GM12878 (cell line): ENCODE results near the gene SHANK1. TPM values are rescaled to one million over a fixed set of nuclear protein-coding genes. Genes with fewer than 3 reads are reported as not detected.

Experiments used
- ATAC-seq: fragments of 200-7000 bp; cut with Tn5 transposase; 3 replicates; pipeline ENCODE4 v1.9.1; 2020; ENCODE audit warnings: mild to moderate bottlenecking, moderate library complexity
- BruUV-seq: library from RNA; stranded (reverse); fragments of 400-500 nt; replicated peaks from 2 replicates; lab custom pipeline; 2021; lab: Mats Ljungman, UMichigan
- CTCF ChIA-PET: fragments of 300-600 bp; sonication (Branson Sonifier 250); formaldehyde crosslinking; extraction: SDS; loops from one replicate; lab custom pipeline; 2021; ENCODE audit warnings: inconsistent platforms; lab: Yijun Ruan, JAX
- POLR2A ChIA-PET: fragments of 350-600 bp; formaldehyde crosslinking; extraction: SDS; loops from one replicate; lab custom pipeline; 2021; ENCODE audit warnings: inconsistent platforms; lab: Charles Lee
- RAD21 ChIA-PET: fragments of 300-600 bp; sonication (Branson Sonifier 250); formaldehyde crosslinking; loops from one replicate; lab custom pipeline; 2023; ENCODE audit warnings: antibody characterized with exemption; ENCODE audit not compliant: unreplicated experiment; lab: Charles Lee
- SMC1A ChIA-PET: fragments of 300-600 bp; sonication (Branson Sonifier 250); formaldehyde crosslinking; loops from one replicate; lab custom pipeline; 2023; ENCODE audit not compliant: unreplicated experiment, uncharacterized antibody; lab: Charles Lee
- DNase-seq: peaks from one replicate; pipeline ENCODE4 v3.0.0-alpha.2; 2011; ENCODE audit warnings: low read depth, low spot score
- FAIRE-seq: peaks from 3 replicates; lab custom pipeline; 2011; peaks lifted over from hg19 to GRCh38; lab: Jason Lieb, UNC
- H2AFZ ChIP-seq: 2 replicates; pipeline ENCODE4 v1.6.0; 2011; ENCODE audit warnings: low read depth, low read length, control low read depth; ENCODE audit not compliant: control insufficient read depth
- H3K27ac ChIP-seq: 2 replicates; pipeline ENCODE4 v1.5.1; 2011; ENCODE audit warnings: control low read depth; ENCODE audit not compliant: control insufficient read depth, insufficient read depth
- H3K27me3 ChIP-seq, 2 experiments: replicated peaks in 1 of 2; 2 replicates each; pipeline versions ENCODE4 v1.6.0 to v1.6.1; 2011; ENCODE audit warnings: low read length in 1 of 2; ENCODE audit not compliant: control insufficient read depth in 2 of 2, insufficient read depth in 2 of 2
- H3K36me3 ChIP-seq, 2 experiments: 2 replicates each; pipeline ENCODE4 v1.5.1; 2011; ENCODE audit warnings: low read length in 1 of 2; ENCODE audit not compliant: control insufficient read depth in 2 of 2, insufficient read depth in 2 of 2
- H3K4me1 ChIP-seq: 2 replicates; pipeline ENCODE4 v1.6.1; 2011; ENCODE audit warnings: mild to moderate bottlenecking, low read length, moderate library complexity, mixed read lengths; ENCODE audit not compliant: control insufficient read depth, insufficient read depth
- H3K4me2 ChIP-seq: 2 replicates; pipeline ENCODE4 v1.6.0; 2011; ENCODE audit warnings: control low read depth; ENCODE audit not compliant: control insufficient read depth, insufficient read depth
- H3K4me3 ChIP-seq: fragments of 200-600 bp; sonication (generic); 2 replicates; pipeline ENCODE4 v1.5.1; 2016
- H3K79me2 ChIP-seq: 2 replicates; pipeline ENCODE4 v1.6.0; 2011; ENCODE audit warnings: low read length; ENCODE audit not compliant: control insufficient read depth, insufficient read depth
- H3K9ac ChIP-seq: 2 replicates; pipeline ENCODE4 v1.8.0; 2011; ENCODE audit warnings: low read length, control low read depth, mixed read lengths; ENCODE audit not compliant: control insufficient read depth, insufficient read depth
- H3K9me3 ChIP-seq: replicated peaks from 3 replicates; pipeline ENCODE4 v1.5.1; 2011; ENCODE audit warnings: mild to moderate bottlenecking, low read length; ENCODE audit not compliant: control insufficient read depth, insufficient read depth
- H4K20me1 ChIP-seq: 2 replicates; pipeline ENCODE4 v1.6.0; 2011; ENCODE audit not compliant: control insufficient read depth, insufficient read depth
- CHD1 ChIP-seq: IDR thresholded peaks from 2 replicates; pipeline ENCODE4 v1.6.1; 2012; ENCODE audit warnings: low read depth, low read length, improper control_type of control experiment
- CREB1 ChIP-seq: IDR thresholded peaks from 2 replicates; pipeline ENCODE4 v1.6.1; 2012; ENCODE audit warnings: low read depth, mild to moderate bottlenecking, inconsistent platforms
- EGR1 ChIP-seq, 2 experiments: IDR thresholded peaks; 1 replicate in 1 of 2; 2 replicates in 1 of 2; pipeline ENCODE4 v1.6.1; 2011 to 2012; ENCODE audit warnings: low read depth in 2 of 2, low read length in 2 of 2, borderline replicate concordance in 1 of 2, mild to moderate bottlenecking in 1 of 2, moderate library complexity in 1 of 2
- EZH2 ChIP-seq: IDR thresholded peaks from 2 replicates; pipeline ENCODE4 v1.6.1; 2012; ENCODE audit warnings: low read depth, mild to moderate bottlenecking, control low read depth, inconsistent platforms, low read length, borderline replicate concordance; ENCODE audit not compliant: control insufficient read depth
- LARP7 ChIP-seq: fragments of 450-650 bp; IDR thresholded peaks from 2 replicates; pipeline ENCODE4 v1.6.1; 2017; ENCODE audit warnings: mild to moderate bottlenecking
- RB1 ChIP-seq: fragments of 450-650 bp; formaldehyde crosslinking; IDR thresholded peaks from 2 replicates; pipeline ENCODE4 v1.6.1; 2017; ENCODE audit warnings: mild to moderate bottlenecking, borderline replicate concordance
- SUZ12 ChIP-seq: fragments of 200-600 bp; sonication (generic); IDR thresholded peaks from one replicate; pipeline ENCODE4 v1.6.1; 2018; ENCODE audit warnings: antibody characterized with exemption, mild to moderate bottlenecking; ENCODE audit not compliant: unreplicated experiment
- TARDBP ChIP-seq: IDR thresholded peaks from 2 replicates; pipeline ENCODE4 v1.6.1; 2016; ENCODE audit warnings: borderline replicate concordance
- WGBS: methylation state at CpG from one replicate; pipeline ENCODE4 v1.1.6; 2016; ENCODE audit warnings: low lambda C conversion rate; ENCODE audit not compliant: insufficient replicate concordance, insufficient coverage; ENCODE audit errors: missing lambda C conversion rate; 5-methylcytosine and 5-hydroxymethylcytosine counted together
- in situ Hi-C: fragments of 300-500 bp; cut with MboI; formaldehyde crosslinking; loops from 9 replicates; pipeline ENCODE4 v1.14.3; 2018; ENCODE audit warnings: mixed read lengths
- intact Hi-C: fragments of 100-400 bp; cut with micrococcal nuclease; formaldehyde crosslinking; loops from one replicate; pipeline ENCODE4 v1.14.2; 2022; ENCODE audit not compliant: unreplicated experiment
- polyA plus RNA-seq, 11 experiments: library from polyadenylated mRNA; depleted of rRNA in 4 of 11; unstranded in 6 of 11; stranded (reverse) in 5 of 11; fragments of >200 nt; fragmentation: Nextera tagmentation in 4 of 11; fragmentation: Illumina TruSeq in 1 of 11; extraction: Ambion mirVana in 4 of 11; extraction: Trizol in 1 of 11; gene quantifications; 1 replicate in 1 of 11; 2 replicates in 10 of 11; pipeline versions ENCODE4 v1.2.1 to v1.2.3, GENCODE V29; 2011 to 2016; ENCODE audit warnings: inconsistent platforms in 2 of 11, missing spikeins in 2 of 11, low read depth in 1 of 11
- total RNA-seq, 4 experiments: library from RNA; depleted of rRNA in 3 of 4; stranded (reverse); fragments of >200 nt in 3 of 4; fragmentation: Illumina TruSeq in 1 of 4; extraction: Trizol in 1 of 4; gene quantifications; 2 replicates each; pipeline versions ENCODE4 v1.2.1 to v1.2.3, GENCODE V29; 2013 to 2021
- TF ChIP-seq, protein P1 (sequence below): fragments of 450-650 bp; IDR thresholded peaks from 2 replicates; pipeline ENCODE4 v1.6.1; 2017; ENCODE audit warnings: low read depth, mild to moderate bottlenecking, moderate library complexity
- TF ChIP-seq, protein P2 (sequence below): IDR thresholded peaks from 2 replicates; pipeline ENCODE4 v1.6.1; 2011; ENCODE audit warnings: mild to moderate bottlenecking, low read depth, low read length, moderate library complexity; ENCODE audit not compliant: insufficient replicate concordance
- TF ChIP-seq, protein P3 (sequence below): fragments of 450-650 bp; IDR thresholded peaks from 2 replicates; pipeline ENCODE4 v1.6.1; 2018; ENCODE audit warnings: borderline replicate concordance, mild to moderate bottlenecking; ENCODE audit not compliant: partially characterized antibody
- TF ChIP-seq, protein P4 (sequence below): IDR thresholded peaks from 2 replicates; pipeline ENCODE4 v1.6.1; 2012; ENCODE audit warnings: low read depth, low read length, improper control_type of control experiment

Gene SHANK1
- total and polyA plus RNA-seq, 10 of the 15 experiments (the other 5 are each of a cell fraction or from before 2014, with no cell fraction given): not detected

DNA sequence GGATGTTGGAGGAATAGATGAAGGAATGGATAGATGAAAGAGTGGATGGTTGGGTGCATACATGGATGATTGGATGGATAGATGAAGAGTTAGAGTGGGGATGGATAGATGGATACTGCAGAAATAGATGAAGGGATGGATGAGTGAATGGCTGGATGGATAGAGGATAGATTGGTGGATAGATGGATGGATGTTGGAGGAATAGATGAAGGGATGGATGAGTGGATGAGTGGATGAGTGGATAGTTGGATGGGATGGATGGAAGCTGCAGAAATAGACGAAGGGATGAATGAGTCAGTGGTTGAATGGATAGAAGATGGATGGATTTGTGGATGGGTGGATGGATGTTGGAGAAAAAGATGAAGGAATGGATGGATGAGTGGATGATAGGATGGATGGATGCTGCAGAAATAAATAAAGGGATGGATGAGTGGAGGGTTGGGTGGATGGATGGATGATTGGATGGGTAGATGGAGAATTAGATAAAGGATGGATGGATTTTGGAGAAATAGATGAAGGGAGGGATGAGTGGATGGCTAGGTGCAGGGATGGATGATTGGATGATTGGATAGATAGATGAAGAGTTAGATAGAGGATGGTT lies 75.2 kb downstream of the SHANK1 start (continued):
- TF ChIP-seq, protein P1, sequence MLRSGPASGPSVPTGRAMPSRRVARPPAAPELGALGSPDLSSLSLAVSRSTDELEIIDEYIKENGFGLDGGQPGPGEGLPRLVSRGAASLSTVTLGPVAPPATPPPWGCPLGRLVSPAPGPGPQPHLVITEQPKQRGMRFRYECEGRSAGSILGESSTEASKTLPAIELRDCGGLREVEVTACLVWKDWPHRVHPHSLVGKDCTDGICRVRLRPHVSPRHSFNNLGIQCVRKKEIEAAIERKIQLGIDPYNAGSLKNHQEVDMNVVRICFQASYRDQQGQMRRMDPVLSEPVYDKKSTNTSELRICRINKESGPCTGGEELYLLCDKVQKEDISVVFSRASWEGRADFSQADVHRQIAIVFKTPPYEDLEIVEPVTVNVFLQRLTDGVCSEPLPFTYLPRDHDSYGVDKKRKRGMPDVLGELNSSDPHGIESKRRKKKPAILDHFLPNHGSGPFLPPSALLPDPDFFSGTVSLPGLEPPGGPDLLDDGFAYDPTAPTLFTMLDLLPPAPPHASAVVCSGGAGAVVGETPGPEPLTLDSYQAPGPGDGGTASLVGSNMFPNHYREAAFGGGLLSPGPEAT: no peak
- TF ChIP-seq CREB1 (no peak), RB1 (no peak), EGR1 (IDR thresholded peaks at IDR 0.05; ENCODE audit: borderline replicate concordance in 1 of 2, low read depth in 2 of 2, low read length in 2 of 2) (no peak)
- TF ChIP-seq, protein P2, sequence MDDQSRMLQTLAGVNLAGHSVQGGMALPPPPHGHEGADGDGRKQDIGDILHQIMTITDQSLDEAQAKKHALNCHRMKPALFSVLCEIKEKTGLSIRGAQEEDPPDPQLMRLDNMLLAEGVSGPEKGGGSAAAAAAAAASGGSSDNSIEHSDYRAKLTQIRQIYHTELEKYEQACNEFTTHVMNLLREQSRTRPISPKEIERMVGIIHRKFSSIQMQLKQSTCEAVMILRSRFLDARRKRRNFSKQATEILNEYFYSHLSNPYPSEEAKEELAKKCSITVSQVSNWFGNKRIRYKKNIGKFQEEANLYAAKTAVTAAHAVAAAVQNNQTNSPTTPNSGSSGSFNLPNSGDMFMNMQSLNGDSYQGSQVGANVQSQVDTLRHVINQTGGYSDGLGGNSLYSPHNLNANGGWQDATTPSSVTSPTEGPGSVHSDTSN: no peak

DNA sequence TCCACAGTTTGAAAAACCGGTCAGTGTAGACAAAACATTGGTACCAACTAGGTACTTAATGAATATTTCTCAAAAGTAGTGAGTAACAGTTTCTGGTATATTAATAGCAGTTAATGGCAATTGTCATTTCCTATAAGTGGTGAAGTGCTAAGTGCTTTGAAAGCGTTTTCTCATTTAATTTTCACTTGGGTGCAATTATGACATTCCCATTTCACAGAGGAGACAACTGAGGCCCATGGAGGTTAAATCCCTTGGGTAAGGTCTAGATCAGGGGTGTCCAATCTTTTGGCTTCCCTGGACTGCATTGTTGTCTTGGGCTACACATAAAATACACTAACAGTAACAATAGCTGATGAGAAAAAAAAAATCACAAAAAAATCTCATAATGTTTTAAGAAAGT lies 79.2 kb downstream of the SHANK1 start:
- TF ChIP-seq EZH2 (no peak), CHD1 (no peak), TARDBP (no peak), SUZ12 (no peak), LARP7 (no peak)
- TF ChIP-seq, protein P3, sequence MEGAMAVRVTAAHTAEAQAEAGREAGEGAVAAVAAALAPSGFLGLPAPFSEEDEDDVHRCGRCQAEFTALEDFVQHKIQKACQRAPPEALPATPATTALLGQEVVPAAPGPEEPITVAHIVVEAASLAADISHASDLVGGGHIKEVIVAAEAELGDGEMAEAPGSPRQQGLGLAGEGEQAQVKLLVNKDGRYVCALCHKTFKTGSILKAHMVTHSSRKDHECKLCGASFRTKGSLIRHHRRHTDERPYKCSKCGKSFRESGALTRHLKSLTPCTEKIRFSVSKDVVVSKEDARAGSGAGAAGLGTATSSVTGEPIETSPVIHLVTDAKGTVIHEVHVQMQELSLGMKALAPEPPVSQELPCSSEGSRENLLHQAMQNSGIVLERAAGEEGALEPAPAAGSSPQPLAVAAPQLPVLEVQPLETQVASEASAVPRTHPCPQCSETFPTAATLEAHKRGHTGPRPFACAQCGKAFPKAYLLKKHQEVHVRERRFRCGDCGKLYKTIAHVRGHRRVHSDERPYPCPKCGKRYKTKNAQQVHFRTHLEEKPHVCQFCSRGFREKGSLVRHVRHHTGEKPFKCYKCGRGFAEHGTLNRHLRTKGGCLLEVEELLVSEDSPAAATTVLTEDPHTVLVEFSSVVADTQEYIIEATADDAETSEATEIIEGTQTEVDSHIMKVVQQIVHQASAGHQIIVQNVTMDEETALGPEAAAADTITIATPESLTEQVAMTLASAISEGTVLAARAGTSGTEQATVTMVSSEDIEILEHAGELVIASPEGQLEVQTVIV: no peak
- TF ChIP-seq, protein P4, sequence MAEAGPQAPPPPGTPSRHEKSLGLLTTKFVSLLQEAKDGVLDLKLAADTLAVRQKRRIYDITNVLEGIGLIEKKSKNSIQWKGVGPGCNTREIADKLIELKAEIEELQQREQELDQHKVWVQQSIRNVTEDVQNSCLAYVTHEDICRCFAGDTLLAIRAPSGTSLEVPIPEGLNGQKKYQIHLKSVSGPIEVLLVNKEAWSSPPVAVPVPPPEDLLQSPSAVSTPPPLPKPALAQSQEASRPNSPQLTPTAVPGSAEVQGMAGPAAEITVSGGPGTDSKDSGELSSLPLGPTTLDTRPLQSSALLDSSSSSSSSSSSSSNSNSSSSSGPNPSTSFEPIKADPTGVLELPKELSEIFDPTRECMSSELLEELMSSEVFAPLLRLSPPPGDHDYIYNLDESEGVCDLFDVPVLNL: no peak
- intact Hi-C loops: no loop called here
- Histone ChIP-seq H4K20me1 (no peaks in the 10 kb centered on the region), H3K4me1 (no peaks in the 10 kb centered on the region), H3K4me3 (no peak overlapping the region), H3K27me3 (peaks cover 2 to 5% of the 10 kb centered on the region in 2 experiments; a peak in 3 of 4 replicates), H3K9ac (no peak overlapping the region), H3K79me2 (no peaks in the 10 kb centered on the region), H3K4me2 (no peak overlapping the region), H3K27ac (no peak overlapping the region), H2AFZ (no peak overlapping the region), H3K36me3 (no peaks in the 10 kb centered on the region), H3K9me3 (no peaks in the 10 kb centered on the region; the same call in 2 of the 3 replicates)
- ChIA-PET SMC1A (no interaction called here), CTCF (no interaction called here), RAD21 (no interaction called here), POLR2A (no interaction called here)
- 10% methylated on average over 2 of the region's 2 CpGs for WGBS
- FAIRE-seq (no peak), ATAC-seq (no peak), DNase-seq (no peak)
- no TSS peak for BruUV-seq
- in situ Hi-C loops: no loop called here
